HG02623 (cell line): ENCODE measurements around the gene LINS1.

ENCODE experiments used
- ATAC-seq: cut with Tn5 transposase; IDR thresholded peaks from one replicate; pipeline ENCODE4 v1.9.1; 2021; ENCODE audit warnings: moderate library complexity; ENCODE audit not compliant: unreplicated experiment

Gene LINS1

DNA sequence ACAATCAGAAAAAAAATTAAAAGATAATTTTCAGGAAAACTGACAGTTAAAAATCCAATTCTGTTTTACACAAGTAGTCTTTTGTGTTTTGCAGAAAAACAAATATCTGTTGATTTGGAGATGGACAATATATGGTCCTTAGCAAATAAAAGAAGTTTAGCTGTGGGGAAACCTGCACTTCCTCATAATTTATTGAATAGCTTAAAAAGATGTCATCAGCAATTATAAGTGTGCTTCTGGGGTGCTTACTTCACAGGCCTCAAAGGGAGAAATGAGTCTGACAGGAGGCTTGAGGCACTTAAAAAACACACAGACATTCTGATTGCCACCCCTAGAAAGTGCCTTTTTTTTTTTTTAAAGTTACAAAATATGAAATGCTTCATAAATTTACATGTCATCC lies 41.7 kb downstream of the LINS1 start:
- no peak for ATAC-seq

GRCh38 chr15:100559330-100559729 lies 42.7 kb downstream of the LINS1 start:
- ATAC-seq = no peak

DNA sequence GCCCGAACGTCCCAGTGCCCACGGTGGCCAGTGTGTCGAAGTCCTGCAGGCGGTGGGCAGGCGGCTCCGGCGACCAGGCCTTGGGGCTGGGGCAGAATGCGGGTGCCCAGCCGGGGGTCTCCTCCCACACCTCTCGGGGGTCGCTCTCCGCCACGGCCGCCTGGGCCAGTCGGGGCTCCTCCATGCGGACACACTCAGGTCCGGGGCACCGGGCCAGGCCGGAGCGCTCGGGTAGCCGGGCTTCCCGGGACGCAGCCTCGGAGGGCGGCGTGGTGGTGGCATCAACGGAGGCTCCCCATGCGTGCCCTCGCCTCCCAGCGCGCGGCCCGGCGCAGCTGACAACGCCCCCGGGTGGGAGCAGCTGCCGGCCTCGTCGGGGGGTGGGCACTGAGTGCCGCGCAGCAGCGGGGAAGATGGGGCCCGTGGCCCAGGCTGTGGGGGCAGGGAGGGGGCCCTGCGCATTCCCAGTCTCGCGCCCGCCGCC lies 43.2 kb downstream of the LINS1 start:
- no peak for ATAC-seq

GRCh38 chr15:100553468-100553867 lies 48.5 kb downstream of the LINS1 start:
- no peak for ATAC-seq

- no peak for ATAC-seq
These were observed 54.0 kb downstream of the LINS1 start for GRCh38 chr15:100547961-100548360.

DNA sequence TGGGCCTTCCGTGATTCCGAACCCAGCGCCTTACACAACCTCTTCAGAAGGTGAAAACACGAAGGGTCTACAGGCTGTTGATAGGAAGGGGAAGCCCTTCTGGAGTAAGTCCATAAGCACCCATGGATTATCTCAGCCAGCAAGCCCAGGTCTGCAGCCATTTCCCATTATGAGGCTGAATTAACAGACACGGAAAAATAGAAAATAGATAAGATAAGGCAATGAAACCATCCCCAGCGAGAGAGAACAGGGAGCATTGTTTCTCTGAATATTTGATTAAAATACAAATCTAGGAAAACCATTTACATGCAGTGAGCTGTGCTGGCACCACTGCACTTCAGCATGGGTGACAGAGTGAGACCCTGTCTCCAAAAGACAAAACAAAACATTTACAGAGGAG lies 57.0 kb downstream of the LINS1 start:
- ATAC-seq = no peak

DNA sequence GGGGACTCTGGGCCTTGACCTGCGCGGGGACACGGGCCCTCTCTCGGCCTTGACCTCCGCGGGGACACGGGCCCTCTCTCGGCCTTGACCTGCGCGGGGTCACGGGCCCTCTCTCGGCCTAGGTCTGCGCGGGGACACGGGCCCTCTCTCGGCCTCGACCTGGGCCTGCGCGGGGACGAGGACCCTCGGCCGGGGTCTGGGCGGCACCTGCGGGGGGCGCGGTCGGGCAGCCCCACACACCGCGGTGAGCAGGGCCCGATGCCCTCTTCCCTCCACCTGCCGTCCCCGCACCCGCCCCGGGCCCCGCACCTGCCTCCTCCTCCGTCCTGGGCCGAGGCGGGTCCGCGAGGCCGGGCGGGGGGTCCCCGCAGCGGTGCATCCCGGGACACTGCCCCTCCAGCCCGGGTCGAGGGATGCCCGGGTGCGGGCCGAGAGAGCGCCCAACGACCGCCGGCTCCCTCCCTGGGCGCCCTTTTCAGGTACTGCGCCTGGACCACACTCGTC lies 57.6 kb downstream of the LINS1 start:
- ATAC-seq = no peak

- no peak for ATAC-seq
These were observed 59.7 kb downstream of the LINS1 start for GRCh38 chr15:100542290-100542689.

GRCh38 chr15:100537331-100537730 lies 64.7 kb downstream of the LINS1 start:
- no peak for ATAC-seq

DNA sequence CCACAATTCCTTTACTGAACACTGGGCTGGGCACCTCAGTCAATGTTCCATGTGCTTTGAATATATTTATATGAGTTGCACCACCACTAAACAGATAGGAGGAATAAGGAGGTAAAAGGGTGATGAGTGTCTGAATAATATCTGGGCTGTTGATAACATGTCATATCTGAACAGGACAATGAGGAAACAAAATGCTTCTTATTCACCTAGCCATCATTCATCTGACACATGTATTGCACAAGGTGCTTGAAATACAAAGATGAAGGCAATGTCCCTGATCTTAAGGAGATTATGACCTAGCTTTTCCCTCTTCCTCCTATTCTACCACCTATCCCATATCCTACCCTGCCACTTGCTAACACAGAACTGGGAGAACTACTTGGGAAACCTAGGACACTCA lies 65.3 kb downstream of the LINS1 start:
- no peak for ATAC-seq

DNA sequence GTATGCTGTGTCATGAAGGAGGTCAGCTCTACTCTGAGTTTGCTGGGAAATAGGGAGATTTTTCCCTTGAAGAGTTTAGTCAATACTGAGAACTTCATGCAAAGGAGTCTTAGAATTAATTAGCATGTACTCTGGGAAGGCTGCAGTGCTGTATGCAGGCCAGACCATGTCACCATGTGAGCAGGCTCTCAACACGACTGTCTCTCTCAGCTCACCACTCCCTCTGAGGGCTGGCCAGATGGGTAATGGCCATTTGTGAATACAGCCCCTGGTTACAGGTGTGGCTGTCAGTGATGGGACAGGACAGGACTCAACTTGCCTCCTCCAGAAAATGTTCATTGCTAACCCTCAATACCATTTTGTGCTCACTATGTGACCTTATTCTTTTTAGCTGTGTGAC lies 68.1 kb downstream of the LINS1 start:
- ATAC-seq = no peak

DNA sequence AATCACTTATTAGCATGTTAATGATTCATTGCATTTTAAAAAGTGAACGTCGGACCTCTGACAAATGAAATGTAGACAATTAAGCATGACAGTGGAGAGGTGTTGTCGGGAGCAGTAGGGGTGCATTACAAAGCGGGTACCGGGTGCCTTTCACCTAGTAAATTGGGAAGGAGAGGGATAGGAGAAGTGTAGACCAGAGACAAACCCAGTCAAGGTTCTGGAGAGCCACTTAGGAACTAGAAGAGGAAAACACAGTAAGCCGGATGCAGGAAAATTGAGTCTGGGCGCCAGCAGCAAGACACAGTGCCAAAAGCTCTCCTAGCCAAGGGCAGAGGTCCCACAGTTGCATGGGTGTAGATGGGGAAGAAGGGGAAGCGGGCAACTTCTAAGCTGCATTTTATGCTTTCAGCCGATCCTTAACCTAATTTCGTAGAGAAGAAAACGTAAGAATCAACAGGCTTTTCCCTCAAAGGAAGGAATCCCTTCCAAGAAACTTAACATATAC lies 70.1 kb downstream of the LINS1 start:
- no peak for ATAC-seq

- ATAC-seq = no peak
These were observed 70.8 kb downstream of the LINS1 start for GRCh38 chr15:100531204-100531603.

- ATAC-seq = no peak
These were observed 72.4 kb downstream of the LINS1 start for GRCh38 chr15:100529556-100529955.

DNA sequence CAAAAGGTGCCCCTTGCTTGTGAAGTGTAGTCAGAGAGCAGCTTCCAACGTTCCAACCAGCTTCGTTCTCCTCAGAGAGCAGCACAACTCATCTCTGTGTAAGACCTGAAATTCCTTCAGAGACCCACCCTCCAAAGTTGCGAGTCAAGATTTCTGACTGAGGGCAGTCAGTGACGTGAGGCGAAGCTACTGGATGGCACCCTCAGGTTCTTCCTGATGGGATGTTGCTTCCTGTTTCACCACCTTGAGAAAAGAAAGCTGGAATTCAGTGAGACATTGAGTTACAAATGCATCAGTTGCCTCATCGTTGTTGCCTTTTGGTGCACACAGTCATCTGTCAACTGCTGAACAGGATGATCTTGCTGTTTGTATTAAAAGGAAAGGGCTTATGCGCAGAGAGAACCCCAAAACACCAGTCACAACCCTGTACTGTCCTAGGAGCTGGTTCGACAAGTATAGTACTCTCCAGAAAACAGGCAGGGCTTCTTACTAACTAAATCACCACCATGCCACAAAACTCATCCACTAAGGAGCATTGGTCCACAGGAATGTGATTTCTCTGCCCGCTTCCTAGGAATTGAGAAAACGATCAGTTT lies 73.1 kb downstream of the LINS1 start, which contains the start of gene CERS3:
Gene CERS3 (minus strand): TSS at position 118 of the 596 bp plus-strand sequence. CDS start 27,101 bp downstream, outside the sequence.
- ATAC-seq = no peak

GRCh38 chr15:100526027-100526481 lies 75.9 kb downstream of the LINS1 start:
- ATAC-seq = no peak

DNA sequence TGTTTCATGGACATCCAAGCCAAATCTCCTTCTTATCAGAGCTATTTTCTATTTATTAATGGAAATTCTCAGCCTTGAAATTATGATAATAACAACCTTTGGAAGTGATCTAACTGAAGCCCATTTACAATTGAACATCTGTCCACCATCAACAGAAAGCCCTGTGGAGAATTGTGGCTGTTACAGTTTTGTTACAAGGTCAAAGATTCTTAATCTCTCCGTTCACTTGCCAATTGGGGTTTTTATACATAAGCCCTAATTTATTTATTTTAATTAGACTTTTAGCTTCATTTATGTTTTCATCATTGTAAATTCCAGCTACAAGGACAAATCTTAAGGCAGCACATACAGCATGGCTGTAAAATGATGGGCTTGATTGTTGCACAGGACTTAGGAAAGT lies 76.5 kb downstream of the LINS1 start:
- ATAC-seq = no peak

DNA sequence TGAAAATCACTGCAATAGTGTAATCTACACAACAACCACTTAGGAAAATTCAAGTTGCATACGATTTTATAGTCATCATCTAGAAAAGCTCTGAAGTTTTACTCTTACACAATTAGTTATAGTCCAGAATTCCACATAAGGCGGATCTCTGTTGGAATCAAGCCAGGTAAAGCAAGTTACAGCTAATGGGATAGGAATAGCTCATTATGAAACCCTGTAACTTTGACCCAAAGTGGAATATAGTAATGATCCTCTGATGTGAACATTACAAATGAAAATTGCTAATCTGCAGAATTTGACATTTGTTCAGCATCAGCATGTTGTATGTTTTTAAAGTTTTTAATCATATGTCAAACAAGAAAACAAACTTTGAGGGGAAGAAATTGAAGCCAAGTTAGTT lies 77.7 kb downstream of the LINS1 start:
- no peak for ATAC-seq

- ATAC-seq = no peak
These were observed 80.1 kb downstream of the LINS1 start for GRCh38 chr15:100521907-100522306.

- no peak for ATAC-seq
These were observed 81.7 kb downstream of the LINS1 start for GRCh38 chr15:100520132-100520921.

DNA sequence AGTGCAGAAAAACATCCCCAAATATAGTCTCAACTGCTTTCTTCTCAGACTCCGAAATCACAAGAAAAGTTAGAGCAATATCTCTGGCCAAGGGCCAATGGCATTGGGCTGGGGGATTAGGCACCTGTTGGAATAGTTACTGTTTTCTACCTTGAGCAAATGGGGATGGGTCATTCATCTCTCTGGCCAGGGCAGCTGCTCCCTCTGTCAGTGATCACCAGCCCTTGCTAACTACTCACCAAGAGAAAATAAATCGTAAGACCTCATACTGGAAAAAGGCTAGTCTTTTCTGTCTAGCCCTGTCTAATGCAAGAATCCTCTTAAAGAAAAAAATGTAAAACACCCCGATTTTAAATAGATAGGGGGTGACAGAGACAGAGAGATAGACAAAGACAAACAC lies 84.1 kb downstream of the LINS1 start:
- ATAC-seq = no peak
